ENCODE data around the gene CSTF3.
"Not testable (repeated sequence)": the region's sequence is repeated elsewhere in the genome, so short reads cannot be mapped to it uniquely, and the experiment has no call there.

The CSTF3 gene

DNA sequence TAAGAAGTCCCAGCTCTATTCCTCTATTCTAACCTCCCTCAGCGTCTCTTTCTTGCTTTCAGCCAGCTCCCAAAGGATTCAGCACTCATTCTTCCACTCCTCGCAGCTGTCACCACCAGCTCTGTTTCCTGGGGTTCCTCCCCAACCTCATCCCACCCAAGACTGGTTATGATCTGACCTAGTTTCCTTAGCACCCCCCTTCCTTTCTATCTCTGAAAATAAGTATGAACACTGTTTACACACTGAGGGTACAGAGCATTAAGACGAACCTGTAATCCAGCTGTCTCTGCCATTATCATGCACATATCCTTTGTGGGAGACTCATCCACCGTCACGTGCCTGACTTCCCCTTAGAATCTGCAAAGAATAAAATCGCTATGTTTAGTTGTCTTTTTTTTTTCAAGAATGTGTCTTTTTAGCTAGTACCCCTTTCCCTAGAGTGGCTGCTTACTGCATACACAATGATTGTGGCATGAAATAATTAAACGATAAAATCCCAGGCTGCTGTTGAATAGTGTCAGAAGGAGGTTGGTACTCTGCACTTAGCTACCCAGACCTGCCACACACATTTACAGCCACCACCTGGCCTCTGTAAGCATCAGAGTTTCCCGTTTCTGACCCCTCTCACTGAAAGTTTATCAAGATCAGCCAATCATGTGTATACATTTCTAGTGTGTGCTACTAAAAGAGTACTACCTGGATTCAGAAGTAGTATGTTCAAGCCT, 26.9 kb upstream of the CSTF3 start:
- TF ChIP-seq Cebpa-rat (IDR thresholded peaks at IDR 0.05) = no peak
- no peak overlapping the region for H3K4me3 ChIP-seq
- H3K27me3 ChIP-seq = no peaks in the 10 kb centered on the region
- no peaks in the 10 kb centered on the region for H4K20me1 ChIP-seq
- H3K4me2 ChIP-seq = peak overlapping the region; percentile 23 to 87 (median 68)
- peaks cover 9 to 19% (median 12%) of the 10 kb centered on the region in 10 experiments for H3K4me1 ChIP-seq
- H3K27ac ChIP-seq = peak overlapping the region in 4 of 11 experiments; percentile 3 to 53 (median 40); a peak in 5 of 22 replicates
- 0 out of 22 replicates have a peak, but pooled peaks cover 0 to 5% (median 0%) of the 10 kb centered on the region in 11 experiments for H3K9me3 ChIP-seq (replicated peaks in 1 of 11)
- H3K9ac ChIP-seq = 0 out of 22 replicates have a peak overlapping the region, but pooled peaks of 1 of the 11 experiments have one; percentile 14
- H3K36me3 ChIP-seq = peaks cover 0 to 7% (median 0%) of the 10 kb centered on the region in 11 experiments; a peak in 3 of 22 replicates

DNA sequence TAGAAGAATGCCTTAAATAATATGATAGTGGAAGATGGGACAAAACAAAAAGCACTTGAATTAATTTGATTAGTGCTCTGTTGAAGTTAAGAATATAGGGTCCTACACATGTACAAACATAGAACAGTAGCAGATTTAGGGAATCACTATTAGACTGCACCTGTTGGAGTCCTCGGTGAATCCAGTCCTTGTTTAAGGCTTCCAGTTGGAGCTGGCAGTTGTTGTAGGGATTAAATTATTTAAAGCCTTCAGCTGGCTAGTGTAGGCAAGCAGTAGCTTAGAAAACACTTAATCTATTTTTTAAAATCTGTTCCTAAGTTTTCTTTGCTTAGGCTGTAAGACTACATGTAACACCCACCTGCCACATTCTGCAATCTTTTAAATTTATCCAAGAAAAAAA, 24.5 kb upstream of the CSTF3 start:
- no peak overlapping the region for H3K9ac ChIP-seq

DNA sequence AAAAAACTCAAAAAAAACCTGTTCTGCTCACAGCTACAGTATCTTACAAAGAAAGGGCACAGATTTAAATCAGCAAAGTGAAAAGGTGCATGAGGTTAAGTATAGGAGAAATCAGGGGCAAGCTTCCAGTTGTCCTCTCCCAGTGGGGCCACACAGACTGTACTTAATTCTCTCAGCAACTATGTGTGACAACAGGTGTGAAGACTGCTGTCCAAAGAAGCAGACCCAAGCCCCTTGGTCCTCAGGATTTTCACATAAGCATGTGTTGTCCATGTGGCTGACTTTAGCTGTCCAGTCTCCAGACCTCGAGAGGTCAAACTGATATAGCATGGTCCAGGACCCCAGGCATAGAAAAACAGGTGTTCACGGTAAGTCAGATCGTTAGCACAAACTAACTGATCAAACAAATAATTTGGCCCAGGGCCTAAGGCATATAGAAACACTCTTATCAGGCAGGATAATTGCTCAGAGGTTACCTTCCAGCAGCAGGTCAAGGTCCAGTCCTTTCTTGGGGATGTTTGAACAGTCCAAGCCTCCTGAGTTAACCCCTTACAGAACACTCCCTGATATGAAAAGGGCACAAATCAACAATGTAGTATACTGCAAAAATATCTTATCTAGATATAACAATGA, 21.1 kb upstream of the CSTF3 start:
- Histone ChIP-seq H3K4me3 (no peak overlapping the region), H3K9ac (no peak overlapping the region), H3K27me3 (no peaks in the 10 kb centered on the region), H4K20me1 (no peaks in the 10 kb centered on the region), H3K36me3 (no peaks in the 10 kb centered on the region), H3K4me1 (peaks cover 7 to 40% (median 21%) of the 10 kb centered on the region in 10 experiments; a peak in 19 of 20 replicates), H3K27ac (no peak overlapping the region), H3K4me2 (no peak overlapping the region), H3K9me3 (replicated peaks in 1 of 11) (peaks cover 5 to 23% (median 17%) of the 10 kb centered on the region in 11 experiments; a peak in 16 of 22 replicates)
- no peak for TF ChIP-seq Cebpa-rat (IDR thresholded peaks at IDR 0.05)

More for the DNA sequence above, 24.5 kb upstream of the CSTF3 start:
- H3K27me3 ChIP-seq = no peaks in the 10 kb centered on the region
- H3K36me3 ChIP-seq = peaks cover 0 to 7% (median 0%) of the 10 kb centered on the region in 11 experiments; a peak in 3 of 22 replicates
- no peak for TF ChIP-seq Cebpa-rat (IDR thresholded peaks at IDR 0.05)
- H3K4me3 ChIP-seq = no peak overlapping the region
- H3K4me2 ChIP-seq = no peak overlapping the region
- H3K27ac ChIP-seq = no peak overlapping the region
- peaks cover 10 to 25% (median 13%) of the 10 kb centered on the region in 10 experiments for H3K4me1 ChIP-seq
- 0 out of 22 replicates have a peak, but pooled peaks cover 0 to 5% (median 0%) of the 10 kb centered on the region in 11 experiments for H3K9me3 ChIP-seq (replicated peaks in 1 of 11)
- no peaks in the 10 kb centered on the region for H4K20me1 ChIP-seq

DNA sequence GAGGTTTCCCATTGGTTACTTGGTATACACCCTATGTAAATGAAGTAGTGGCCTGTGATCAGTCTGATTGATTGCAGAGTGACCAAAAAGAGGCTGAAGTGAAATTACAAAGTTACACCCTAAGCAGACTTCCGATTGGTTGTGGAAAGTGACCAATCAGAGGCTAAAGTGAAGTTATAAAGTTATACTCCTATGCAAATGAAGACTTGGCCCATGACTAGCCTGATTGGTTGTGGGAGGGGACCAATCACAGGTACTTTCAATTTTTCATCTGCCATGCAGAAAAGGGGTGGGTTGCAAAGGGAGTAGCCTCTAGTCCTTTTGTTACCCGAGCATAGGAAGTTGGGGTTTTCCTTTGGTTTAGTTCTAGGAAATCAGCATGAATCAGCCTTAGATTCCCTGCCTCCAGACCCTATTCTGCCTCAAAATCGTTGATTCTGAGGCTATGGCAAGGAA, 18.1 kb upstream of the CSTF3 start:
- Histone ChIP-seq H3K9ac (peak overlapping the region in 1 of 11 experiments; percentile 45; a peak in 2 of 22 replicates), H3K4me2 (peak overlapping the region; percentile 1 to 83 (median 50); a peak in 15 of 22 replicates), H3K27me3 (no peaks in the 10 kb centered on the region), H3K4me1 (peaks cover 6 to 41% (median 20%) of the 10 kb centered on the region in 10 experiments; a peak in 18 of 20 replicates), H3K9me3 (replicated peaks in 1 of 11) (peaks cover 7 to 30% (median 17%) of the 10 kb centered on the region in 11 experiments; a peak in 16 of 22 replicates), H3K27ac (peak overlapping the region in 6 of 11 experiments; percentile 44 to 78 (median 57); a peak in 10 of 22 replicates), H4K20me1 (no peaks in the 10 kb centered on the region), H3K36me3 (no peaks in the 10 kb centered on the region), H3K4me3 (peak overlapping the region in 4 of 10 experiments; percentile 6 to 33 (median 14); a peak in 6 of 20 replicates)
- TF ChIP-seq Cebpa-rat (IDR thresholded peaks at IDR 0.05) = no peak

DNA sequence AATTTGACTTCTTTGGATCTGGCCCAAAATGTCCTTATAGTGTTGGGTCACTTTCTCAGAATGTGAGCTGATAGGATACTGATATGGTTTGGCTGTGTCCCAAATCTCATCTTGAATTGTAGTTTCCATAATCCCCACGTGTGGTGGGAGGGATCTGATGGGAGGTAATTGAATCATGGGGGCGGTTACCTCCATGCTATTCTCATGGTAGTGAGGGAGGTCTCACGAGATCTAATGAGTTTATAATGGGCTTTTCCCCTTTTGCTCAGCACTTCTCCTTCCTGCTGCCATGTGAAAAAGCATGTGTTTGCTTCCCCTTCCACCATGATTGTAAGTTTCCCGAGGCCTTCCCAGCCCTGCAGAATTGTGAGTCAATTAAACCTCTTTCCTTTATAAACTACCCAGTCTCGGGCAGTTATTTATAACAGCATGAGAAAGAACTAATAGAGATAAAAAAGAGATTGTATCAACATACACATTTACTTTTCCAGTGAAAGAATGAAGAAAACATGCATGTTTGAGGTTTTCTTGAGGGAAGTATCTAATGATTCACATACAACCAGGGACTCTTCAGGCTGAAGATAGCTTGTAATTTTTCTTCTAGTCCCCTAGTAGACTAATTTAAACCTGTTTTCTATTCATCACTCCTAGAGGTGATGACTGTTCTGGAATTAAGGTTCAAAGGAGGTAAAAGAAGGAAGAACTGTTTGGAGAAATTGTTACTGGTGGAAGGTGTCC, 17.3 kb upstream of the CSTF3 start:
- peak overlapping the region in 1 of 10 experiments; percentile 20; a peak in 1 of 20 replicates for H3K4me3 ChIP-seq
- no peaks in the 10 kb centered on the region for H3K27me3 ChIP-seq
- peak overlapping the region in 7 of 11 experiments; percentile 24 to 83 (median 69); a peak in 13 of 22 replicates for H3K4me2 ChIP-seq
- no peaks in the 10 kb centered on the region for H4K20me1 ChIP-seq
- TF ChIP-seq Cebpa-rat (IDR thresholded peaks at IDR 0.05) = no peak
- no peaks in the 10 kb centered on the region for H3K36me3 ChIP-seq
- 0 out of 22 replicates have a peak overlapping the region, but pooled peaks of 1 of the 11 experiments have one; percentile 9 for H3K9ac ChIP-seq
- H3K9me3 ChIP-seq (replicated peaks in 1 of 11) = peaks cover 7 to 30% (median 17%) of the 10 kb centered on the region in 11 experiments; a peak in 16 of 22 replicates
- peak overlapping the region in 4 of 11 experiments; percentile 11 to 78 (median 54); a peak in 6 of 22 replicates for H3K27ac ChIP-seq
- peaks cover 6 to 41% (median 20%) of the 10 kb centered on the region in 10 experiments; a peak in 18 of 20 replicates for H3K4me1 ChIP-seq

DNA sequence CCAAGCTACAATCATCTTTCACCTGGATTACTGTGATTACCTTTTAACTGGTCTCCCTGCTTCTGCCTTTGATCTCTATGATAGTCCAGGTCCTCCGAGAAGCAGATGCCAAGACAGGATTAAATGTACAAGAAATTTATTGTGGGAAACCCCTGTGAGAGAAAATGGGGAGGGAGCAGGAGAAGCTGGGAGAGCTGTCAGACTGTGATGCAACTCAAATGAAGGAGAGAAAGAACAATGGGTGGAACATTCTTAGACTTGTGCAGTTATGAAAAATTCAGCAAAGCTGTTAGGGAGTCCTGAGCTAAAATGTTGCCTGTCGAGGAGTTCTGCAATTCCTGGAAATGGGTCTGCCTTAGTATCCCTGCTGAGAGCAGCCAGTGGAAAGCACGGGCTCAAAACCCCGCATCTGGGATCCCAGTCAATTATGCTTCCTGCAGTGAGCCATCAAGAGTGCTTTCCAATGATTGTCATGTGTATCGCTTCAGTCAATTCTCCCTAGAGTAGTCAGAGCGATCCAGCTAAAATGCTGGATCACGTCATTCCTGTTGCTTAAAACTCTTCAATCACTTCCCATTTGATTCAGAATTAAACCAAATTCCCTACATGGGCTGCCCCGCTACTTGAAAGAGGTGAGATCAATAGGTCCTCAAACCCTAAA, 16.5 kb upstream of the CSTF3 start:
- Histone ChIP-seq H3K9me3 (replicated peaks in 1 of 11) (peaks cover 7 to 30% (median 17%) of the 10 kb centered on the region in 11 experiments; a peak in 16 of 22 replicates), H3K4me1 (peaks cover 6 to 47% (median 20%) of the 10 kb centered on the region in 10 experiments; a peak in 18 of 20 replicates), H3K27me3 (no peaks in the 10 kb centered on the region), H4K20me1 (no peaks in the 10 kb centered on the region), H3K27ac (peak overlapping the region in 3 of 11 experiments; percentile 44 to 78 (median 64); a peak in 5 of 22 replicates), H3K9ac (no peak overlapping the region), H3K4me3 (no peak overlapping the region), H3K36me3 (no peaks in the 10 kb centered on the region), H3K4me2 (peak overlapping the region in 5 of 11 experiments; percentile 20 to 83 (median 70); a peak in 7 of 22 replicates)
- no peak for TF ChIP-seq Cebpa-rat (IDR thresholded peaks at IDR 0.05)

DNA sequence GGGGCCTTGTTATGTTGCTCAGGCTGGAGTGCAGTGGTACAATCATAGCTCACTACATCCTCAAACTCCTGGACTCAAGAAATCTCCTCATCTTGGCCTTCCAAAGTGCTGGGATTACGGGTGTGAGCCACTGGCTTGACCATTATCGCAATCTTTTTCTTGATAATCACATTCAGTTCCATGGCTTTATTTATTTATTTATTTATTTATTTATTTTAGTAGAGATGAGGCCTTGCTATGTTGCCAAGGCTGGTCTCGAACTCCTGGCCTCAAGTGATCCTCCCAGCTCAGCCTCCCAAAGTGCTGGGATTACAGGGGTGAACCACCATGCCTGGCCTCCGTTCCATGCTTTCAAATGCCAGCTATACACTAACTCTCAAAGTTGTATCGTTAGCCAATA, 15.5 kb upstream of the CSTF3 start:
- peaks cover 7 to 30% (median 17%) of the 10 kb centered on the region in 11 experiments; a peak in 16 of 22 replicates for H3K9me3 ChIP-seq (replicated peaks in 1 of 11)
- not testable (repeated sequence) for H3K27me3 ChIP-seq, H3K9ac ChIP-seq, H4K20me1 ChIP-seq, H3K4me2 ChIP-seq, H3K36me3 ChIP-seq, H3K4me3 ChIP-seq, H3K27ac ChIP-seq
- peaks cover 6 to 48% (median 20%) of the 10 kb centered on the region in 10 experiments; a peak in 18 of 20 replicates for H3K4me1 ChIP-seq

DNA sequence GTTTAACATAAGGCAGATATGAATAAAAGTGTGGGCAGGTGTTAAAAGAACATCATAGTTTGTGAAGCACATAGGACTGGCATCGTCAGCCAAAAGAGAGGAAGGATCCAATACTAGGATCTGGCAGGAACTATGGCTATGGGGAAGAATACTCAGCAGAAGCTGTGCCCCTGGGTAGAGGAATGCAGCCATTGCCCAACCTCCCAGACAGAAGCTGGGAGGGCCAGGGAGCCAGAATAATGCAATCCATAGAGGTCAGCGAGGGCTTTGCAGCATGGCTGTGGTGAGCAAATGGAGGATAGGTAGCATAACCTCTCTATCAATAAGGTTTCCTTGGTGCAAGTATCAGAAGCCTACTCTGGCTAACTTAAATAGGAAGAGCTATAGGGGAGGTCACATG, 11.7 kb upstream of the CSTF3 start:
- H3K27ac ChIP-seq = no peak overlapping the region
- H3K9ac ChIP-seq = no peak overlapping the region
- H3K9me3 ChIP-seq (replicated peaks in 1 of 11) = peaks cover 0 to 16% (median 4%) of the 10 kb centered on the region in 11 experiments; a peak in 13 of 22 replicates
- H3K36me3 ChIP-seq = no peaks in the 10 kb centered on the region
- no peaks in the 10 kb centered on the region for H3K27me3 ChIP-seq
- no peak overlapping the region for H3K4me3 ChIP-seq
- no peak for TF ChIP-seq Cebpa-rat (IDR thresholded peaks at IDR 0.05)
- peaks cover 0 to 15% (median 0%) of the 10 kb centered on the region in 10 experiments; a peak in 6 of 20 replicates for H3K4me1 ChIP-seq
- H4K20me1 ChIP-seq = no peaks in the 10 kb centered on the region
- H3K4me2 ChIP-seq = peak overlapping the region in 2 of 11 experiments; percentile 17 to 45; a peak in 4 of 22 replicates
